GM23338 (cell line): Measurements from ENCODE around the gene LFNG. TPM values are rescaled to one million over a fixed set of nuclear protein-coding genes. Genes with fewer than 3 reads are reported as not detected.

ENCODE experiments used
- ATAC-seq: fragments of 200-7000 bp; cut with Tn5 transposase; 3 replicates; pipeline ENCODE4 v1.9.1; 2020
- DNase-seq: peaks from one replicate; pipeline ENCODE4 v3.0.0-alpha.2; 2015; ENCODE audit warnings: low spot score
- H2AFZ ChIP-seq: fragments of 200-600 bp; sonication (generic); 2 replicates; pipeline ENCODE4 v1.8.0; 2016; ENCODE audit warnings: antibody characterized with exemption, mild to moderate bottlenecking, moderate library complexity
- H3F3A ChIP-seq: fragments of 200-600 bp; sonication (generic); replicated peaks from 2 replicates; pipeline ENCODE4 v1.8.0; 2017; ENCODE audit warnings: antibody characterized with exemption, mixed run types, low read depth
- H3K27ac ChIP-seq: fragments of 200-600 bp; sonication (generic); 2 replicates; pipeline ENCODE4 v1.6.1; 2016; ENCODE audit warnings: low read depth
- H3K27me3 ChIP-seq: fragments of 200-600 bp; sonication (generic); 2 replicates; pipeline ENCODE4 v1.8.0; 2016; ENCODE audit warnings: mild to moderate bottlenecking, mixed run types, moderate library complexity; ENCODE audit not compliant: insufficient read depth
- H3K36me3 ChIP-seq: fragments of 200-600 bp; sonication (generic); 2 replicates; pipeline ENCODE4 v1.8.0; 2016; ENCODE audit warnings: mild to moderate bottlenecking; ENCODE audit not compliant: insufficient read depth
- H3K4me1 ChIP-seq: fragments of 200-600 bp; sonication (generic); 2 replicates; pipeline ENCODE4 v1.8.0; 2016; ENCODE audit warnings: mild to moderate bottlenecking, moderate library complexity; ENCODE audit not compliant: insufficient read depth
- H3K4me2 ChIP-seq: fragments of 200-600 bp; sonication (generic); 2 replicates; pipeline ENCODE4 v1.7.1; 2017; ENCODE audit warnings: mixed run types
- H3K4me3 ChIP-seq: fragments of 200-600 bp; sonication (generic); 2 replicates; pipeline ENCODE4 v1.6.1; 2016; ENCODE audit warnings: mixed run types
- H3K79me2 ChIP-seq: fragments of 200-600 bp; sonication (generic); replicated peaks from 2 replicates; pipeline ENCODE4 v1.8.0; 2017; ENCODE audit warnings: mild to moderate bottlenecking; ENCODE audit not compliant: insufficient read depth
- H3K9me2 ChIP-seq: fragments of 200-600 bp; sonication (generic); 2 replicates; pipeline ENCODE4 v1.8.0; 2017; ENCODE audit not compliant: insufficient read depth
- H4K20me1 ChIP-seq: fragments of 200-600 bp; sonication (generic); replicated peaks from 2 replicates; pipeline ENCODE4 v1.8.0; 2017; ENCODE audit warnings: mild to moderate bottlenecking; ENCODE audit not compliant: insufficient read depth
- H3K27ac Mint-ChIP-seq: 2 replicates; pipeline ENCODE4 v1.8.0; 2020; ENCODE audit warnings: inconsistent platforms, mild to moderate bottlenecking, moderate library complexity, mixed read lengths
- H3K27me3 Mint-ChIP-seq: 3 replicates; pipeline ENCODE4 v1.8.0; 2022; ENCODE audit warnings: low read depth, mild to moderate bottlenecking, moderate library complexity, mixed read lengths, inconsistent platforms; ENCODE audit not compliant: insufficient read depth, poor library complexity
- H3K36me3 Mint-ChIP-seq: 3 replicates; pipeline ENCODE4 v1.8.0; 2021; ENCODE audit warnings: low read depth, mild to moderate bottlenecking, inconsistent platforms, moderate library complexity, mixed read lengths
- H3K4me1 Mint-ChIP-seq: 3 replicates; pipeline ENCODE4 v1.8.0; 2020; ENCODE audit warnings: mild to moderate bottlenecking, inconsistent platforms, mixed read lengths
- H3K4me3 Mint-ChIP-seq: 3 replicates; pipeline ENCODE4 v1.8.0; 2021; ENCODE audit warnings: moderate library complexity, mild to moderate bottlenecking, inconsistent platforms, mixed read lengths
- H3K9me3 Mint-ChIP-seq: 3 replicates; pipeline ENCODE4 v1.8.0; 2020; ENCODE audit warnings: moderate library complexity, mild to moderate bottlenecking, inconsistent platforms, mixed read lengths
- CTCF ChIP-seq, 2 experiments: fragments of 200-600 bp in 1 of 2; sonication (generic) in 1 of 2; conservative IDR thresholded peaks; 2 replicates each; pipeline versions ENCODE4 v1.5.1 to v1.6.1; 2016 to 2017; ENCODE audit warnings: antibody characterized with exemption in 2 of 2, low read depth in 2 of 2, mild to moderate bottlenecking in 2 of 2, moderate library complexity in 1 of 2
- EZH2phosphoT487 ChIP-seq: fragments of 200-600 bp; sonication (generic); IDR thresholded peaks from one replicate; pipeline ENCODE4 v1.8.1; 2018; ENCODE audit warnings: antibody characterized with exemption; ENCODE audit not compliant: unreplicated experiment
- POLR2AphosphoS5 ChIP-seq: IDR thresholded peaks from 2 replicates; pipeline ENCODE4 v1.6.1; 2016; ENCODE audit warnings: antibody characterized with exemption, low read depth
- STAT1 ChIP-seq: IDR thresholded peaks from one replicate; pipeline ENCODE4 v1.6.1; 2016; ENCODE audit warnings: antibody characterized with exemption; ENCODE audit not compliant: unreplicated experiment
- ZNF114 ChIP-seq: fragments of 250-450 bp; sonication (Bioruptor Pico); IDR thresholded peaks from 2 replicates; pipeline ENCODE4 v1.5.0; 2020; ENCODE audit warnings: mild to moderate bottlenecking, moderate library complexity
- polyA plus RNA-seq: library from polyadenylated mRNA; unstranded; fragments of >200 nt; fragmentation: Nextera tagmentation; extraction: Ambion mirVana; gene quantifications from 2 replicates; pipeline ENCODE4 v1.2.1, GENCODE V29; 2016
- total RNA-seq: library from RNA; depleted of rRNA; stranded (reverse); fragments of >200 nt; shearing (Covaris generic); gene quantifications from 2 replicates; pipeline ENCODE4 v1.2.3, GENCODE V29; 2014

The LFNG gene
- total and polyA plus RNA-seq, 2 experiments from 2014 or later = 1.7 to 35.4 TPM

GRCh38 chr7:2555121-2556052, 35.8 kb downstream of the LFNG start, which contains the start of gene BRAT1:
TSS of gene BRAT1 (minus strand) at chr7:2555524. CDS start at chr7:2554431, 1,093 bp downstream.
- H3K27ac Mint-ChIP-seq = peak within 1 kb of the TSS; percentile 92
- Histone ChIP-seq H3K27me3 (no peaks in the 10 kb centered on the region), H3K36me3 (peaks cover 6% of the 10 kb centered on the region; the same call in 1 of the 2 replicates), H3K4me2 (peak within 1 kb of the TSS; percentile 85), H3K4me1 (peaks cover 7% of the 10 kb centered on the region; the same call in 1 of the 2 replicates), H4K20me1 (peaks cover 9% of the 10 kb centered on the region; the same call in 1 of the 2 replicates), H3K79me2 (peaks cover 21% of the 10 kb centered on the region), H3F3A (peaks cover 11% of the 10 kb centered on the region), H3K27ac (peak within 1 kb of the TSS; percentile 99), H3K4me3 (peak within 1 kb of the TSS; percentile 83), H3K9me2 (no peaks in the 10 kb centered on the region), H2AFZ (peak within 1 kb of the TSS; percentile 96)
- TF ChIP-seq STAT1 = no peak
- TF ChIP-seq POLR2AphosphoS5 = peak; percentile 95
- TF ChIP-seq ZNF114 (CRISPR knock-in tag) = no peak
- no peak for TF ChIP-seq EZH2phosphoT487
- peak; percentile 29 to 42 for TF ChIP-seq CTCF (conservative IDR thresholded peaks at IDR 0.05; ENCODE audit: low read depth in 2 of 2)
- H3K27me3 Mint-ChIP-seq = peaks cover 6% of the 10 kb centered on the region
- no peaks in the 10 kb centered on the region; the same call in 1 of the 3 replicates for H3K9me3 Mint-ChIP-seq
- peak within 1 kb of the TSS; percentile 80 for H3K4me3 Mint-ChIP-seq
- peak; percentile 83 for ATAC-seq
- DNase-seq = peak; percentile 97
- H3K4me1 Mint-ChIP-seq = peaks cover 8% of the 10 kb centered on the region
- H3K36me3 Mint-ChIP-seq = peaks cover 25% of the 10 kb centered on the region

- Histone ChIP-seq H3F3A (peaks cover 11% of the 10 kb centered on the region), H3K4me1 (peaks cover 7% of the 10 kb centered on the region; the same call in 1 of the 2 replicates), H3K27me3 (no peaks in the 10 kb centered on the region), H3K4me3 (peak within 1 kb of the TSS; percentile 90), H3K27ac (no peak within 1 kb of the TSS), H4K20me1 (peaks cover 2% of the 10 kb centered on the region; the same call in 1 of the 2 replicates), H2AFZ (peak within 1 kb of the TSS; percentile 98), H3K36me3 (no peaks in the 10 kb centered on the region), H3K9me2 (no peaks in the 10 kb centered on the region), H3K79me2 (peaks cover 11% of the 10 kb centered on the region), H3K4me2 (peak within 1 kb of the TSS; percentile 95)
- Mint-ChIP-seq H3K27ac (no peak within 1 kb of the TSS), H3K36me3 (peaks cover 7% of the 10 kb centered on the region; the same call in 2 of the 3 replicates), H3K9me3 (no peaks in the 10 kb centered on the region; the same call in 1 of the 3 replicates), H3K27me3 (peaks cover 6% of the 10 kb centered on the region), H3K4me1 (peaks cover 3% of the 10 kb centered on the region), H3K4me3 (peak within 1 kb of the TSS; percentile 68)
- ATAC-seq (peak; percentile 67), DNase-seq (peak; percentile 95)
- no peak for TF ChIP-seq EZH2phosphoT487
These were observed 39.2 kb downstream of the LFNG start, which contains the start of gene IQCE for GRCh38 chr7:2558629-2559282. TSS of gene IQCE (plus strand) at chr7:2558979. CDS start at chr7:2559182, 203 bp downstream.
